D341Med (cell line): ENCODE measurements around the gene KLHL28.

Experiments used
- DNase-seq: peaks from one replicate; pipeline ENCODE4 v3.0.0; 2012; ENCODE audit warnings: low spot score

The KLHL28 gene, protein sequence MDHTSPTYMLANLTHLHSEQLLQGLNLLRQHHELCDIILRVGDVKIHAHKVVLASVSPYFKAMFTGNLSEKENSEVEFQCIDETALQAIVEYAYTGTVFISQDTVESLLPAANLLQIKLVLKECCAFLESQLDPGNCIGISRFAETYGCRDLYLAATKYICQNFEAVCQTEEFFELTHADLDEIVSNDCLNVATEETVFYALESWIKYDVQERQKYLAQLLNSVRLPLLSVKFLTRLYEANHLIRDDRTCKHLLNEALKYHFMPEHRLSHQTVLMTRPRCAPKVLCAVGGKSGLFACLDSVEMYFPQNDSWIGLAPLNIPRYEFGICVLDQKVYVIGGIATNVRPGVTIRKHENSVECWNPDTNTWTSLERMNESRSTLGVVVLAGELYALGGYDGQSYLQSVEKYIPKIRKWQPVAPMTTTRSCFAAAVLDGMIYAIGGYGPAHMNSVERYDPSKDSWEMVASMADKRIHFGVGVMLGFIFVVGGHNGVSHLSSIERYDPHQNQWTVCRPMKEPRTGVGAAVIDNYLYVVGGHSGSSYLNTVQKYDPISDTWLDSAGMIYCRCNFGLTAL

GRCh38 chr14:44961554-44962333 lies at the start of gene KLHL28, which contains the start of gene TOGARAM1:
Gene KLHL28 (minus strand): TSS chr14:44961947. CDS start chr14:44945928, 16,019 bp downstream.
Gene TOGARAM1 (plus strand): TSS chr14:44962190. CDS start chr14:44962422, 232 bp downstream.
- DNase-seq: peak; percentile 93

DNA sequence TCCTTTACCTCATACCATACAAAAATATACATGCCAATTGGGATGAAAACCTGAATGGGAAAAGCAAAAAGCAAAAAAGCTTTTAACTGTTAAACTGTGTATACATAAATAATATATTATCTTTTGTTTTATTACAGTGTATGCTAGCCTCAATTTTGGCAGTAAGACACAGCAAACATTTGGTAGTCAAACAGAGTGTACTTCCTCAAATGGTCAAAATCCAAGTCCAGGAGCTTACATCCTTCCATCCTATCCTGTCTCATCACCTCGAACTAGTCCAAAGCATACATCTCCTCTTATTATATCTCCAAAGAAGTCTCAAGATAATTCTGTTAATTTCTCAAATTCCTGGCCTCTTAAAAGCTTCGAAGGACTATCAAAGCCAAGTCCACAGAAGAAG lies 42.2 kb upstream of the KLHL28 start:
- DNase-seq: no peak

- no peak for DNase-seq
Observed at GRCh38 chr14:44995770-44996294, 34.1 kb upstream of the KLHL28 start.

GRCh38 chr14:44995196-44995595 lies 33.4 kb upstream of the KLHL28 start:
- no peak for DNase-seq

- no peak for DNase-seq
Observed at GRCh38 chr14:44990533-44990932, 28.8 kb upstream of the KLHL28 start.

GRCh38 chr14:44989497-44990440 lies 28.0 kb upstream of the KLHL28 start:
- DNase-seq: no peak

DNA sequence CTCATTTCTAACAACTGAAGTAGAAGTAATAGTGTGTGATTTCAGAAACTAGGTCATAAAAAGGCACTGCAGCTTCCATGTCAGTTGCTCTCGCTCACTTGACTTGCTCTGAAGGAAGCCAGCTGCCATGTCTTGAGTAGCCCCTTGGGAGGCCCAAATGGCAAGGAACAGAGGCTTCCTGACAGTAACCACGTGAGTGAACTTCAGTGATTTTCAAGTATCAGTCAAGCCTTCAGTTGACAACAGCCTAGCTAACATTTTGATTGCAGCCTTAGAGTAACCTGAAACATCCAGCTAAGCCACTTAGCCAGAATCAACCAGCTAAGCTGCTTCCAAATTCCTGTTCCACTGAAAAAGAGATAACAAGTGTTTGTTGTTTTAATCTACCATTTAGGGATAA lies 26.9 kb upstream of the KLHL28 start:
- peak; percentile 57 for DNase-seq

GRCh38 chr14:44982594-44982993 lies 20.8 kb upstream of the KLHL28 start:
- no peak for DNase-seq

- no peak for DNase-seq
Observed at GRCh38 chr14:44981198-44981597, 19.5 kb upstream of the KLHL28 start.

DNA sequence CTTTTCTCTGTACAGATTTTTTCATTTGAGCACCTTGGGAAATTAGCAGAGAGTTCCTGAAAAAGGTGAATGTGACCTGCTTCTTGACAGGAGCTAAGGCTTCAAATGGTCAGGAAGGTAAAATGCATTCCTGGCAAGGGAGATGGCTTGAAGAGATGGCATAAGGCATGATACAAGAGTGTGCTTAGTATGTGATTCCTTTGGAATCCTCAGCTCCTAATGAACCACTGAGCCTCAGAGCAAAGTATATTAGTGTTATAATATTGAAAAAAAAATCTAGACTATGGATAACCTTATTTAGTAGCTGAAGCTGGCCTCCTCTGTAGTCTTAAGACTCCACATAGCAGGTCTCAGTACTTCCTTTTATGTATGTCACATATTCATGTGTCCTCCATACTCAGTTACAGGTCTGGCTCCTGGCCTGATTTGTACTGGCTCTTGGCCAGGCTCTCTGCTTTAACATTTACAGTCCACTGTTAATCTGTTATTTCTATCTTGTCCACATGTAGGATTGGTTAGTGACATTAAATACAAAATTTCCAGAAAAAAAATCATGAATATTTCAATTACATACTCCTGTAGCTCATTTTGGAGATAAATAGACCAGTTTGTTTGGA lies 18.1 kb upstream of the KLHL28 start:
- DNase-seq: no peak

DNA sequence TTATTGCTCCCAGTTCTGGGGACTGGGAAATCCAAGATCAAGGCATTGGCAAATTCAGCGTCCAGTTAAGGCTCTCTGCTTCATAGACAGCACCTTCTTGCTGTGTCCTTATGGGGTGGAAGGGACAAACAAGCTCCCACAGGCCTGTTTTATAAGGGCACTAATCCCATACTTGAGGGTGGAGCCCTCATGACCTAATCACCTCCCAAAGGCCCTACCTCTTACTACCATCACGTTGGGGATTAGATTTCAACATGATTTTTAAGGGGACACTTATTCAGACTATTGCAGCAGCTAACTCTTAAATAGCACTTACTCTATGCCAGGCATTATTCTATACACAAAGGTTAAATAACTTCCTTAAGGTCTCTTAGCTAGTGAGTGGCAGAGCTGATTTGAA lies 17.5 kb upstream of the KLHL28 start:
- no peak for DNase-seq

DNA sequence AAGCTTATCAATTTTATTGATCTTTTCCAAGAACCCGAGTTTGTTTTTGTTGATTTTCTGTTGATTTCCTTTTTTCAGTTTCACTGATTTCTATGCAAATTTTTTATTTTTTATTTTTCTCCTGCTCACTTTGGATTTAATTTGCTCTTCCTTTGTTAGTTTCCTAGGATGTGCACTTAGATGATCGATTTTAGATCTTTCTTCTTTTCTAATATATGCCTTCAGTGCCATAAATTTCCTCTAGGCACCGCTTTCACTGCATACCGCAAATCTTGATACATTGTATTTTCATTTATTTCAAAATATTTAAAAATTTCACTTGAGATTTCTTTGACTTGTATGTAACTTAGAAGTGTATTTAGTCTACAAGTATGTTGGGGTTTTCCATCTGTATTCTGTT lies 9.7 kb upstream of the KLHL28 start:
- no peak for DNase-seq

DNA sequence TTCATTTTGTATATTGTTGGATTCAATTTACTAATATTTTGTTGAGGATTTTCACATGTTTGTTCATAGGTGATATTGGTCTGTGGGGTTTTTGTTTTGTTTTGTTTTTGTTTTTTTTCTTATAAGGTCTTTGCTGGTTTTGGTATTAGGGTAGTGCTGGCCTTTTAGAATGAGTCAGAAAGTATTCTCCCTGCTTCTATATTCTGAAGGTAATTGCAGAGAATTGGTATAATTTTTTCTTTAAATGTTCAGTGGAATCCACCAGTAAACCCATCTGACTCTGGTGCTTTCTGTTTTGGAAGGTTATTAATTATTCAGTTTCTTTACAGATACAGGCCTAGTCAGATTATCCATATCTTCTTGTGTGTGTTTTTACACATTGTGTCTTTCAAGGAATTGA lies 9.2 kb upstream of the KLHL28 start:
- no peak for DNase-seq

- no peak for DNase-seq
Observed at GRCh38 chr14:44968714-44969113, 7.0 kb upstream of the KLHL28 start.

DNA sequence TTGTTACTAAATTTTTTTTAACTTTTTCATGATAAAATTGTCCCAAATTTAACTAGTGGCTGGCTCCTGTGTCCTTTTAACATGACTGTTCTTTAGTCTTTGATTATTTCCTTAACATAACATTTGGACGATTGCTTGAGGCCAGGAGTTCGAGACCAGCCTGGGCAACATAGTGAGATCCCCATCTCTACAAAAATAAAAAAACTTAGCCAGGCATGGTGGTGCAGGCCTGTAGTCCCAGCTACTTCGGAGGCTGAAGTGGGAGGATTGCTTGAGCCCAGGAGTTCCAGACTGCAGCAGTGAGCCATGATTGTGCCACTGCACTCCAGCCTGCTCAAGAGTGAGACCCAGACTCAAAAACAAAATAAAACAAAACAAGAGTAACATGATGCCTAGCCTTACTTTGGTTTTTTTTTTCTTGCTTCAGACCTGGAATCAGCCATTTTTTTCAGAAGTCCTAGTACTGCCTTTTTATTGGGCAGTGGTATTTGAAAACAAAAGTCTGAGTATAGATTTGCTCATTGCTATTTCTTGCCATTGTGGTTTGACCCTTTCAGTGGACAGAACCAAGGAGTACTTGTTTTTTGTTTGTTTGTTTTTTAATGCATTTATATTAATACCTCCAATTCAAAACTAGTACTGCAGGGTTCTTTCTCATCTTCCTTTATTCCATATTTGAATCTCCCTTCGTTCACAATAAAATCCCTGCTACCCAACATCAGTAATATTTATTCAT lies 5.0 kb upstream of the KLHL28 start:
- DNase-seq: no peak

GRCh38 chr14:44963775-44964380 lies 2.1 kb upstream of the KLHL28 start:
- DNase-seq: peak; percentile 31

DNA sequence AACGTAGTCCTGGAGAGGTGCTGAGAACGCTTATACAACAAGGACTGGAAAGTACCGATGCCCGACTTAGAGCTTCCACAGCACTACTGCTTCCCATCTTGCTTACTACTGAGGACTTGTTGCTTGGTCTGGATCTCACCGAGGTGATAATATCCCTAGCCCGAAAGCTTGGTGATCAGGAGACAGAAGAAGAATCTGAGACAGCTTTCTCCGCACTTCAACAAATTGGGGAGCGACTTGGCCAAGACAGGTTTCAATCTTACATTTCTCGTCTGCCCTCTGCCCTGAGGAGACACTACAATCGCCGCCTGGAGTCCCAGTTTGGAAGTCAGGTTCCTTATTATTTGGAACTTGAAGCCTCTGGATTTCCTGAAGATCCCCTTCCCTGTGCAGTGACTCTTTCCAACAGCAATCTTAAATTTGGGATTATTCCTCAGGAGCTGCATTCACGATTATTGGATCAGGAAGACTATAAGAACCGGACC lies 1.3 kb upstream of the KLHL28 start:
- DNase-seq: peak; percentile 21

GRCh38 chr14:44962334-44963043 lies 742 bp upstream of the KLHL28 start:
- no peak for DNase-seq

DNA sequence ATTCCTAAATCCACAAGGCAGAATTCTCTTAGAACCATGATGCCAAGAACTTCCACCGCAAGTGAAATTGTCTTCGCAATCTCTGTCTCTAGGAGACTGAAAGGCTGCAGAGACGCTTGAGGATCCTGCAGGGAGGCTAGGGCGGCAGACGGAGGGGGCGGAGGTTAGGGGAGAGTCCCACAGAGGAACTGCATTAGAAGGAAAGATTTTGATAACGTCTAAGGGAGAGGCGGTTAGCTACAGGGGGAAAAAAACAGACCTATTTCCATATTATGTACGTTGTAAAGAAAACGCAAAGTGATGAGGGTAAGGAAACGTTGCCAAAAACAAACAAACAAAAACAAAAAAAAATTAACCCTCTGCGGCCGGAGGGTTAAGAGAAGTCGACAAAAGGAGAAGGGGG lies 595 bp downstream of the KLHL28 start:
- peak; percentile 72 for DNase-seq
